AG04450 (cell line): Measurements from ENCODE around the gene ZFHX3. TPM values are rescaled to one million over a fixed set of nuclear protein-coding genes. Genes with fewer than 3 reads are reported as not detected.

ENCODE experiments used
- CTCF ChIA-PET: fragments of 300-600, 350-600 bp; formaldehyde crosslinking; extraction: SDS; loops from one replicate; lab custom pipeline; 2022; ENCODE audit warnings: antibody characterized with exemption, inconsistent platforms; lab: Charles Lee
- POLR2A ChIA-PET: fragments of 350-600 bp; formaldehyde crosslinking; extraction: SDS; loops from one replicate; lab custom pipeline; 2021; ENCODE audit warnings: antibody characterized with exemption, inconsistent platforms; lab: Yijun Ruan, JAX
- DNase-seq: peaks from one replicate; pipeline ENCODE4 v3.0.0-alpha.2; 2011; ENCODE audit warnings: low read depth, low spot score
- H3K27ac ChIP-seq: one replicate; pipeline ENCODE4 v1.5.1; 2012; ENCODE audit warnings: low read depth, low read length, control low read depth
- H3K27me3 ChIP-seq: one replicate; pipeline ENCODE4 v1.6.0; 2012; ENCODE audit warnings: low read length; ENCODE audit not compliant: control insufficient read depth, insufficient read depth
- H3K4me3 ChIP-seq: 2 replicates; pipeline ENCODE4 v1.5.1; 2011; ENCODE audit warnings: mild to moderate bottlenecking, low read depth, low read length, control low read depth
- H3K9me3 ChIP-seq: 2 replicates; pipeline ENCODE4 v1.5.1; 2012; ENCODE audit warnings: low read length; ENCODE audit not compliant: control insufficient read depth, insufficient read depth
- polyA plus RNA-seq: library from polyadenylated mRNA; depleted of rRNA; stranded (reverse); fragments of >200 nt; gene quantifications from 2 replicates; pipeline ENCODE4 v1.2.3, GENCODE V29; 2011
- TF ChIP-seq, protein P1 (sequence below): IDR thresholded peaks from 2 replicates; pipeline ENCODE4 v1.5.1; 2011; ENCODE audit warnings: low read depth, low read length, control low read depth, inconsistent platforms

Gene ZFHX3
- polyA plus RNA-seq, 1 experiment = 3.3 TPM

DNA sequence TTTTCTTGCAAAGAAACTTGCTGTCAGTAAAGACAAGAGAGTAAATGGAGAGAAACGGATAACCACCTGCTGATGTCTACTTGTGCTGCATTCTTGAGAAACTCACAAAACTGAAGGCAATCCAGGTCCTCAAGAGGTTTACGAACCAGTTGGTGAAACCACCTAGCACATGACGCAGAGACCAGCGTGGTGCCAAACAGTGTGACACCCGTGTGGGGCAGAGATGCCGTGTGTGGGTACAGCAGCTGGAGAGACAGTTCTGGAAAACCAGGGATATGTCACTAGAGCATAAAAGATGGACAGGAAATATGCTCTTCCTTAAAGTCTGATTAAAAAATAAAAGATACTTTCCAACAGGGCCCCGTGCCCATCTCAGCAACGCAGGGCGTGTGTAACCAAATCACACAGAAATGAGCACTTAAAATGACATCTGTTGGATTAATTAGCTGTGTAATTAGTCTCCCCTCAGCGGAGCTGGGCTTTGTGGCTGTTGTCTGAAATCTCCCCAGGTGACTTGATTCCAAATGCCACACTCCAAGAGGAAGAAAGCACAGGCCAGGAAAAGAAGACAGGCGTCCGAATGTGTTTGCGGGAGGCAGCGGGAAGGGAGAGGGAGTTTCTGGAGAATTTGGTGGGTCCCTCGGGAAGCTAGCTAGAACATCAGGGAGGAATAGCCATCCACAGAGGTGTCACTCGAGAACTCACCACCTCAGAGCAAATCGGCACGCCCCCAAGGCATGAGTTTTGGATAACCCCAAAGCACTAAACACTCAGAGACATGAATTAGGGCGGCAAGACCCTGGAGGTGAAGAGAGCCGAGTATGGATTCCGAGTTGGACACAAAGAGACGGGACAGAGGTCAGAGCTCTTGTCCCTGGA lies 109.8 kb downstream of the ZFHX3 start:
- TF ChIP-seq, protein P1, sequence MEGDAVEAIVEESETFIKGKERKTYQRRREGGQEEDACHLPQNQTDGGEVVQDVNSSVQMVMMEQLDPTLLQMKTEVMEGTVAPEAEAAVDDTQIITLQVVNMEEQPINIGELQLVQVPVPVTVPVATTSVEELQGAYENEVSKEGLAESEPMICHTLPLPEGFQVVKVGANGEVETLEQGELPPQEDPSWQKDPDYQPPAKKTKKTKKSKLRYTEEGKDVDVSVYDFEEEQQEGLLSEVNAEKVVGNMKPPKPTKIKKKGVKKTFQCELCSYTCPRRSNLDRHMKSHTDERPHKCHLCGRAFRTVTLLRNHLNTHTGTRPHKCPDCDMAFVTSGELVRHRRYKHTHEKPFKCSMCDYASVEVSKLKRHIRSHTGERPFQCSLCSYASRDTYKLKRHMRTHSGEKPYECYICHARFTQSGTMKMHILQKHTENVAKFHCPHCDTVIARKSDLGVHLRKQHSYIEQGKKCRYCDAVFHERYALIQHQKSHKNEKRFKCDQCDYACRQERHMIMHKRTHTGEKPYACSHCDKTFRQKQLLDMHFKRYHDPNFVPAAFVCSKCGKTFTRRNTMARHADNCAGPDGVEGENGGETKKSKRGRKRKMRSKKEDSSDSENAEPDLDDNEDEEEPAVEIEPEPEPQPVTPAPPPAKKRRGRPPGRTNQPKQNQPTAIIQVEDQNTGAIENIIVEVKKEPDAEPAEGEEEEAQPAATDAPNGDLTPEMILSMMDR = no peak
- no peaks in the 10 kb centered on the region for H3K27me3 ChIP-seq
- H3K9me3 ChIP-seq = no peaks in the 10 kb centered on the region
- H3K4me3 ChIP-seq = no peak overlapping the region
- no peak for DNase-seq
- H3K27ac ChIP-seq = peak overlapping the region; percentile 80
- POLR2A ChIA-PET = interaction anchor here (0.5 kb wide), 1 partner anchor 15 kb away, joined by 4 read pairs; no protein-coding TSS in a partner anchor
- CTCF ChIA-PET = interaction anchor here (0.8 to 2.3 kb wide), 10 partner anchors 9 to 117 kb away, joined by 3 to 16 read pairs (median 5); no protein-coding TSS in a partner anchor

DNA sequence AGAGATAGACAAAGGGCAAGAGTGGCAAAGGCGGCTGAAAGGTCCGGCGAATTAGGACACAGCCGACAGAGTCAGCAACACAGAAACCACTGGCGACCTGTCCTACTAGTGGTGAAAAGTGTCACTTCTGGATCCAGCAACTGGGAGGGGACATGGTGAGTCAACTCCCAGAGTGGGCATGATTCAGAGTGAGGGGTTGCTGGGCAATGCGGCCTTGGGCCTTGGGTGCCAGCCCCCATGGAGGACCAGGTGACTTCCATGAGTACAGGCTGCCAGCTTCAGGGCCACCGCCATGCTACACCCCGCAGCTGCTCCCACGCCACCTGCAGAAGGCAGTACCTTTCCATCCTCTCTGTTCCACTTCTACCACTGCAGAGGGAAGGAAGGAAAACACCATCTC lies 110.6 kb downstream of the ZFHX3 start:
- DNase-seq = no peak
- ChIA-PET CTCF (no interaction called here), POLR2A (no interaction called here)
- H3K27ac ChIP-seq = no peak overlapping the region
- H3K27me3 ChIP-seq = no peaks in the 10 kb centered on the region
- no peak overlapping the region for H3K4me3 ChIP-seq
- no peaks in the 10 kb centered on the region for H3K9me3 ChIP-seq
- TF ChIP-seq, protein P1 = no peak

DNA sequence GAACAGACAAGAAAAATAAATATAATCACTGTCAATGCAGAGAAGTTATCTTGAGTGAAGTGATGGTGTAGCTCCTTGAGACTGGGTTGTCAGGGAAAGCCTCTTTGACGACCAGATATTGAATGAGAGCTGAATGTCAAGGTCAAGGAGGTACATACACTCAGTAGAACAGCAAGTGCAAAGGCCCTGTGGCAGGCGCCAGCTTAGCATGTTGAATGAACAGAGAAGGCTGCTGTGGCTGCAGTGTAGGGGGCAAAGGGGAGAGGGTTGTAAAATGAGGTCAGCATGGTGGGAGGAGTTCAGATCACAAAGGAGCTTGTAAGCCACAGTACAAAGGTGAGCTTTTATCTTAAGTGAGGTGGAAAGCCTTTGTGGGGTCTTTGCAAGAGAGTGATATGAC lies 111.5 kb downstream of the ZFHX3 start:
- TF ChIP-seq, protein P1 = no peak
- POLR2A ChIA-PET = no interaction called here
- no peak for DNase-seq
- Histone ChIP-seq H3K4me3 (no peak overlapping the region), H3K27me3 (no peaks in the 10 kb centered on the region), H3K9me3 (no peaks in the 10 kb centered on the region), H3K27ac (no peak overlapping the region)
- CTCF ChIA-PET = interaction anchor here (0.6 to 1.0 kb wide), 2 partner anchors 104 to 751 kb away, joined by 3 to 6 read pairs; no protein-coding TSS in a partner anchor

DNA sequence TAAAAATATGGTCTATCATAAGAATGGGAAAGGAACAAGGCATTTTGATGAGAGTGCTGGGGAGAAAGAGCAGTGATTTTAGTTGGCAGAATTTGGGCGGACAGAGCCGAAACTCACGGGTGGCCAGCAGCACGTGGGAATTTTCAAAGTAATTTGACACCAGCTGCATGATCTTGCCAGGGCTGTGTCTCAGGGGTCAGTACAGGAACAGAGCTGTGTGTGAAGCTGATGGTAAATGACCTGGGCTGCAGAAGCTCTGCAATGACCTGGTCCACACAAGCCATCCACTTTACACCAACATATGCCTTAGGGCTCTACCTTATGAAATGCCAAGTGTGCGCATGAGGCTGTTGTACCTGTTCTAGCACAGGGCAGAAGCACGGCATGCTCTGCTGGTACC lies 112.0 kb downstream of the ZFHX3 start:
- POLR2A ChIA-PET = no interaction called here
- no peaks in the 10 kb centered on the region for H3K9me3 ChIP-seq
- no peaks in the 10 kb centered on the region for H3K27me3 ChIP-seq
- CTCF ChIA-PET = interaction anchor here (1.0 kb wide), 1 partner anchor 104 kb away, joined by 3 read pairs; no protein-coding TSS in a partner anchor
- TF ChIP-seq, protein P1 = no peak
- no peak overlapping the region for H3K4me3 ChIP-seq
- H3K27ac ChIP-seq = no peak overlapping the region
- DNase-seq = no peak
